H9 (cell line): Measurements from ENCODE around the gene PDYN. TPM values are rescaled to one million over a fixed set of nuclear protein-coding genes. Genes with fewer than 3 reads are reported as not detected.

Experiments
- DNase-seq: peaks from one replicate; pipeline ENCODE4 v3.0.0-alpha.2; 2017
- H2AFZ ChIP-seq: one replicate; pipeline ENCODE4 v1.6.1; 2013; ENCODE audit warnings: mild to moderate bottlenecking, low read length, control low read depth, moderate library complexity
- H2AK5ac ChIP-seq: 2 replicates; pipeline ENCODE4 v1.6.1; 2013; ENCODE audit warnings: low read length, control low read depth, mixed read lengths; ENCODE audit not compliant: insufficient read length
- H2BK120ac ChIP-seq: one replicate; pipeline ENCODE4 v1.6.1; 2013; ENCODE audit warnings: low read depth, mild to moderate bottlenecking, low read length, control low read depth, inconsistent platforms; ENCODE audit not compliant: poor library complexity, severe bottlenecking
- H2BK12ac ChIP-seq: 2 replicates; pipeline ENCODE4 v1.6.1; 2013; ENCODE audit warnings: low read length, control low read depth, mixed read lengths, low read depth; ENCODE audit not compliant: insufficient read length
- H2BK15ac ChIP-seq: 2 replicates; pipeline ENCODE4 v1.6.1; 2013; ENCODE audit warnings: low read depth, low read length, control low read depth
- H2BK20ac ChIP-seq: one replicate; pipeline ENCODE4 v1.6.1; 2013; ENCODE audit warnings: low read depth, mild to moderate bottlenecking, low read length, control low read depth, inconsistent platforms; ENCODE audit not compliant: poor library complexity, severe bottlenecking
- H2BK5ac ChIP-seq: 2 replicates; pipeline ENCODE4 v1.6.1; 2013; ENCODE audit warnings: low read length, control low read depth, mixed read lengths; ENCODE audit not compliant: insufficient read length
- H3K14ac ChIP-seq: 2 replicates; pipeline ENCODE4 v1.6.1; 2013; ENCODE audit warnings: low read length, control low read depth; ENCODE audit not compliant: insufficient read depth
- H3K18ac ChIP-seq: 2 replicates; pipeline ENCODE4 v1.6.1; 2013; ENCODE audit warnings: low read depth, mild to moderate bottlenecking, mixed read lengths, low read length, control low read depth; ENCODE audit not compliant: insufficient read length
- H3K23ac ChIP-seq: 2 replicates; pipeline ENCODE4 v1.6.1; 2013; ENCODE audit warnings: low read length, control low read depth, mixed read lengths, low read depth; ENCODE audit not compliant: insufficient read length
- H3K23me2 ChIP-seq: 2 replicates; pipeline ENCODE4 v1.6.1; 2013; ENCODE audit warnings: low read depth, mild to moderate bottlenecking, mixed read lengths, low read length, control low read depth; ENCODE audit not compliant: insufficient read length, poor library complexity, severe bottlenecking
- H3K27ac ChIP-seq: 2 replicates; pipeline ENCODE4 v1.5.1; 2013; ENCODE audit warnings: low read length, control low read depth, mixed read lengths, low read depth; ENCODE audit not compliant: insufficient read length
- H3K27me3 ChIP-seq: 2 replicates; pipeline ENCODE4 v1.6.1; 2013; ENCODE audit warnings: low read length, control low read depth, inconsistent platforms; ENCODE audit not compliant: insufficient read depth
- H3K4ac ChIP-seq: 2 replicates; pipeline ENCODE4 v1.6.1; 2013; ENCODE audit warnings: low read depth, mild to moderate bottlenecking, control low read depth, inconsistent platforms, low read length, moderate library complexity
- H3K4me1 ChIP-seq: 2 replicates; pipeline ENCODE4 v1.6.1; 2013; ENCODE audit warnings: low read length, control low read depth, inconsistent platforms; ENCODE audit not compliant: insufficient read depth
- H3K4me2 ChIP-seq: 2 replicates; pipeline ENCODE4 v1.6.1; 2013; ENCODE audit warnings: low read length, control low read depth, mixed read lengths; ENCODE audit not compliant: insufficient read length, insufficient read depth
- H3K56ac ChIP-seq: 2 replicates; pipeline ENCODE4 v1.6.1; 2013; ENCODE audit warnings: low read depth, mild to moderate bottlenecking, mixed read lengths, low read length, control low read depth; ENCODE audit not compliant: insufficient read length
- H3K79me1 ChIP-seq: 2 replicates; pipeline ENCODE4 v1.6.1; 2013; ENCODE audit warnings: low read depth, mild to moderate bottlenecking, moderate library complexity, low read length, control low read depth, inconsistent platforms; ENCODE audit not compliant: insufficient read depth, poor library complexity, severe bottlenecking
- H3K79me2 ChIP-seq: 2 replicates; pipeline ENCODE4 v1.6.1; 2013; ENCODE audit warnings: low read length, control low read depth, inconsistent platforms; ENCODE audit not compliant: insufficient read depth
- H3K9ac ChIP-seq: 2 replicates; pipeline ENCODE4 v1.6.1; 2013; ENCODE audit warnings: low read length, control low read depth, mixed read lengths; ENCODE audit not compliant: insufficient read length; ENCODE audit errors: extremely low read depth
- H3K9me3 ChIP-seq: one replicate; pipeline ENCODE4 v1.6.1; 2013; ENCODE audit warnings: low read depth, low read length, inconsistent platforms; ENCODE audit not compliant: control insufficient read depth
- H3T11ph ChIP-seq: one replicate; pipeline ENCODE4 v1.6.1; 2013; ENCODE audit warnings: mild to moderate bottlenecking, low read length, control low read depth, inconsistent platforms
- H4K20me1 ChIP-seq: one replicate; pipeline ENCODE4 v1.6.1; 2013; ENCODE audit not compliant: control insufficient read depth, insufficient read length, insufficient read depth
- H4K5ac ChIP-seq: 2 replicates; pipeline ENCODE4 v1.6.1; 2013; ENCODE audit warnings: low read depth, mild to moderate bottlenecking, mixed read lengths, low read length, control low read depth; ENCODE audit not compliant: insufficient read length
- H4K8ac ChIP-seq: replicated peaks from 2 replicates; pipeline ENCODE4 v1.6.1; 2013; ENCODE audit warnings: low read length, control low read depth, mixed read lengths, low read depth; ENCODE audit not compliant: insufficient read length
- H4K91ac ChIP-seq: 2 replicates; pipeline ENCODE4 v1.6.1; 2013; ENCODE audit warnings: low read depth, mild to moderate bottlenecking, moderate library complexity, mixed read lengths, low read length, control low read depth; ENCODE audit not compliant: insufficient read length
- H3K27ac Mint-ChIP-seq, 3 experiments: 2 replicates in 2 of 3; 3 replicates in 1 of 3; pipeline ENCODE4 v1.8.0; 2020 to 2021; ENCODE audit warnings: mixed read lengths in 3 of 3, mild to moderate bottlenecking in 1 of 3, moderate library complexity in 1 of 3
- H3K27me3 Mint-ChIP-seq: 2 replicates; pipeline ENCODE4 v1.8.0; 2021; ENCODE audit warnings: low read depth, mild to moderate bottlenecking, moderate library complexity, mixed read lengths
- H3K36me3 Mint-ChIP-seq, 3 experiments: 2 replicates in 2 of 3; 3 replicates in 1 of 3; pipeline ENCODE4 v1.8.0; 2020 to 2021; ENCODE audit warnings: low read depth in 3 of 3, mixed read lengths in 3 of 3; ENCODE audit not compliant: insufficient read depth in 1 of 3
- H3K4me1 Mint-ChIP-seq, 2 experiments: 2 replicates each; pipeline ENCODE4 v1.8.0; 2020; ENCODE audit warnings: mixed read lengths in 2 of 2
- H3K4me3 Mint-ChIP-seq, 2 experiments: 2 replicates in 1 of 2; 3 replicates in 1 of 2; pipeline ENCODE4 v1.8.0; 2020 to 2021; ENCODE audit warnings: mild to moderate bottlenecking in 2 of 2, mixed read lengths in 2 of 2, moderate library complexity in 1 of 2
- H3K9me3 Mint-ChIP-seq, 2 experiments: 2 replicates in 1 of 2; 3 replicates in 1 of 2; pipeline ENCODE4 v1.8.0; 2020; ENCODE audit warnings: mild to moderate bottlenecking in 2 of 2, mixed read lengths in 2 of 2, moderate library complexity in 1 of 2
- CTCF ChIP-seq: fragments of 200-600 bp; sonication (generic); conservative IDR thresholded peaks from 3 replicates; pipeline ENCODE4 v1.8.0; 2021; ENCODE audit warnings: antibody characterized with exemption, mild to moderate bottlenecking
- WGBS: extraction: QIAGEN DNeasy Blood & Tissue Kit; methylation state at CpG from one replicate; pipeline ENCODE4 v1.1.7; 2013; ENCODE audit warnings: missing lambda C conversion rate, low lambda C conversion rate, mixed read lengths; ENCODE audit not compliant: insufficient read length; ENCODE audit errors: extremely low coverage; 5-methylcytosine and 5-hydroxymethylcytosine counted together
- total RNA-seq: library from RNA; stranded (reverse); gene quantifications from 2 replicates; pipeline ENCODE4 v1.2.1, GENCODE V29; 2021

Gene PDYN
- total RNA-seq, 1 experiment from 2014 or later, result 0.63 TPM

- H3K79me1 ChIP-seq, result no peaks in the 10 kb centered on the region
- no peaks in the 10 kb centered on the region for H4K20me1 ChIP-seq
- Mint-ChIP-seq H3K9me3 (no peaks in the 10 kb centered on the region), H3K27ac (no peak overlapping the region), H3K27me3 (peaks cover 4% of the 10 kb centered on the region), H3K36me3 (peaks cover 2 to 10% (median 6%) of the 10 kb centered on the region in 3 experiments; a peak in 5 of 7 replicates), H3K4me3 (no peak overlapping the region), H3K4me1 (peaks cover 0 to 8% of the 10 kb centered on the region in 2 experiments; a peak in 1 of 4 replicates)
- H3K18ac ChIP-seq, result no peak overlapping the region
- H3K23me2 ChIP-seq, result no peaks in the 10 kb centered on the region
- no peak overlapping the region for H2BK5ac ChIP-seq
- no peak overlapping the region for H4K8ac ChIP-seq
- H3K9me3 ChIP-seq, result no peaks in the 10 kb centered on the region
- H3K27ac ChIP-seq, result no peak overlapping the region
- H2AFZ ChIP-seq, result no peak overlapping the region
- H2BK12ac ChIP-seq, result no peak overlapping the region
- no peak overlapping the region for H2AK5ac ChIP-seq
- DNase-seq, result no peak
- H3T11ph ChIP-seq, result no peak overlapping the region
- no peak overlapping the region for H3K9ac ChIP-seq
- no peak overlapping the region for H3K4ac ChIP-seq
- no peak overlapping the region for H4K91ac ChIP-seq
- H3K14ac ChIP-seq, result no peak overlapping the region; the same call in 1 of the 2 replicates
- H3K4me2 ChIP-seq, result no peak overlapping the region
- H3K23ac ChIP-seq, result no peak overlapping the region
- H3K79me2 ChIP-seq, result no peaks in the 10 kb centered on the region
- no peak overlapping the region for H3K56ac ChIP-seq
- no peaks in the 10 kb centered on the region for H3K4me1 ChIP-seq
- H4K5ac ChIP-seq, result no peak overlapping the region
- no peak overlapping the region for H2BK120ac ChIP-seq
- no CpG with 5 or more reads among the region's 15 CpGs for WGBS
- TF ChIP-seq CTCF, result no peak
- H2BK15ac ChIP-seq, result no peak overlapping the region
- H3K27me3 ChIP-seq, result no peaks in the 10 kb centered on the region
- H2BK20ac ChIP-seq, result no peak overlapping the region
Measured at GRCh38 chr20:1935696-1936366, 58.0 kb downstream of the PDYN start.
